Activated CD4-positive, alpha-beta T cell treated with anti-CD3 and anti-CD28 coated beads, Interleukin-2, amount 50 U/mL, for 48 hours (primary cell): ENCODE results near the gene FAM124B.

Experiments
- DNase-seq, 2 experiments: peaks; one replicate each; pipeline ENCODE4 v3.0.0-alpha.2; 2020

Gene FAM124B

DNA sequence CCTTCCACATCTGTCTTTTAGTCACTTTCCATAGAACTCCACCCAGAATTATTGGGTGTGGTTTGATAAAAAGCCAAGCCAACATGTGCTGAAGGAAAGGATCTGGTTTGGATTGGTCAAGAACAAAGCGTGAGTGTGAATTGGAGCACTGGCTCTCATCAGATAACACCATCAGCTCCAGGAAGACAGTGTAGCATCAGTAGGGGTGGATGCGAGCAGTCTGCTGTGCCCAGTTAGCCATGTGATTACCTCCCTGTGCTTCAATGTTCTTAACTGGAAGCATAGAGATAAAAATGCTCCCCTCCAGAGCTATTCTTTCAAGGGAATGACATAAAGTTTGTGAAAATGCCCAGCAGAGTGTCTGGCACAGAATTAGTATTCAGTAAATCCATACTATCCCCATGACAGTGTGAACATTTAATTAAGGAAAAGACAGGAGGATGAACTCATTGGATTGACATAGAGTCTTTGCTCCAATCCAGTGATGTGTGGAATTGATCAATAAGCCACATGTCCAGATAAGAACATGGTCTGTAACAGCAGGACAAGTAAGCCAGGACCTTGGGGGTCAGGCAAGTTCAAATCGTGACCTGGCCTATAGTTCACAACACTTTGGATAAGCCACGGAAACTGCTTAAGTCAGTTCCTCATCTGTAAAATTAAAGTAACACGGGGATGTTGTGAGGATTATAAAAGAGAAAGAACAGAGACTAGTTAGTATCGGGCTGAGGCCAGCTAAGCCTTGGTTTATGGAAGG is 68.0 kb downstream of the FAM124B start:
- no peak for DNase-seq

DNA sequence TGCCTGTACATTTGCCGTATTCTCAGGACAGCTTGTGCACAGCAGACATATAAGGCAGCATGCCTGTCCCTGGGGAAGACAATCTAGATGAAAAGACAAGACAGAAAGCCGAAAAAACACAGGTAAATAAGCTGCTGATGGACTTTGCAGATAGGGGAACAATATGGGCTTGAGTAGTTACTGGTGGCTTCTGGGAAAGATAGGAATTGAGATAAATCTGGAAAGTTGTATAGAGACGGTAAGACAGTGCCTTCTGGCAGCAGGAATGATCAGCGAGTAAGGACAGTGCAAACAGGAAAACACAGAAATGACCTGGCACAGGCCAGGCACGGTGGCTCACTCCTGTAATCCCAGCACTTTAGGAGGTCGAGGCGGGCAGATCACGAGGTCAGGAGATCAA is 70.2 kb downstream of the FAM124B start:
- DNase-seq: no peak

DNA sequence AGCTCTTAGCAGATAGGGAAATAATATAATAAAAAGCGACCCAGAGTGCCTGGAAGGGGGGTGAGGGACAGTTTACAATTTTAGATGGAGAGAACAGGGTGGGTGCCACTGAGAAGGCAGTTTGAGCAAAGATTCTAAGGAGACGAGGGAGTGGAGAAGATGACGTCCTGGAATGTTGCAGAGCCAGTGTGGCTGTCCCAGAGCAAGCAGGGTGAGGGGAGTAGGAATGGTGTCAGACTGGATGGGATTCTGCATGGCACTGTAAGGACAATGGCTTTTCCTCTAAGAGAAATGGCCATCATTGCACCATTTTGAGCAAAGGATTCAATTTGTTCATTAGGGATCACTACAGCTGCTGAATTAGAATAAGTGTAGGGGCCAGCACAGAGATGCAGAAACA is 73.1 kb downstream of the FAM124B start:
- DNase-seq: no peak
